Transverse colon (tissue), 4 donors: ENCODE results near the gene IFITM10. TPM values are rescaled to one million over a fixed set of nuclear protein-coding genes. Genes with fewer than 3 reads are reported as not detected.

Experiments
- DNase-seq: peaks from one replicate; pipeline ENCODE4 v3.0.0-alpha.2; 2019
- H3K27ac ChIP-seq, 4 donors: fragments of 200-600 bp; sonication (generic); 2 replicates each; pipeline ENCODE4 v1.5.1; 2016 to 2018; ENCODE audit warnings: inconsistent platforms in 4 of 4
- H3K27me3 ChIP-seq: fragments of 200-600 bp; sonication (generic); 2 replicates; pipeline ENCODE4 v1.5.1; 2017; ENCODE audit warnings: inconsistent platforms
- H3K36me3 ChIP-seq, 4 donors: fragments of 200-600 bp; sonication (generic); 2 replicates each; pipeline ENCODE4 v1.5.1; 2017 to 2019; ENCODE audit warnings: inconsistent platforms in 4 of 4
- H3K4me1 ChIP-seq, 4 donors: fragments of 200-600 bp; sonication (generic); 2 replicates each; pipeline ENCODE4 v1.5.1; 2017 to 2020; ENCODE audit warnings: inconsistent platforms in 4 of 4
- H3K4me3 ChIP-seq, 4 donors: fragments of 200-600 bp; sonication (generic); 1 replicate in 1 of 4; 2 replicates in 3 of 4; pipeline versions ENCODE4 v1.5.1 to v1.6.1; 2017 to 2019; ENCODE audit warnings: inconsistent platforms in 4 of 4
- H3K9me3 ChIP-seq, 2 donors: fragments of 200-600 bp; sonication (generic); 2 replicates each; pipeline ENCODE4 v1.5.1; 2017 to 2019; ENCODE audit warnings: inconsistent platforms in 2 of 2
- EP300 ChIP-seq: sonication (generic); formaldehyde crosslinking; IDR thresholded peaks from one replicate; pipeline ENCODE4 v1.6.1; 2017; ENCODE audit warnings: antibody characterized with exemption, low read depth
- POLR2A ChIP-seq: fragments of 450-650 bp; IDR thresholded peaks from one replicate; pipeline ENCODE4 v1.6.1; 2016; ENCODE audit warnings: antibody characterized with exemption, mild to moderate bottlenecking, moderate library complexity
- POLR2AphosphoS5 ChIP-seq, 3 donors: sonication (generic); formaldehyde crosslinking; IDR thresholded peaks; one replicate each; pipeline ENCODE4 v1.6.1; 2016; ENCODE audit warnings: antibody characterized with exemption in 3 of 3
- WGBS, 2 donors: methylation state at CpG; one replicate each; pipeline ENCODE4 v1.1.5; 2018; ENCODE audit warnings: low coverage in 1 of 2; 5-methylcytosine and 5-hydroxymethylcytosine counted together
- in situ Hi-C, 4 donors: fragments of 200-750 bp; cut with MboI; loops; one replicate each; pipeline versions ENCODE4 v1.15.0 to v1.15.1; 2017; ENCODE audit warnings: low sequenced_read_pairs in 3 of 4, low pct_ligation_motif_present in 1 of 4, low pct_unique_long_range_greater_than_20kb in 1 of 4
- intact Hi-C: fragments of 100-400 bp; cut with DNase I; formaldehyde crosslinking; loops from one replicate; pipeline ENCODE4 v1.15.1; 2023; ENCODE audit warnings: low total_unique reads
- total RNA-seq, 4 donors: library from RNA; depleted of rRNA; stranded (reverse); fragments of >200 nt; gene quantifications; one replicate each; pipeline ENCODE4 v1.1.0, GENCODE V29; 2016
- TF ChIP-seq, protein P1 (sequence below), 5 experiments: fragments of 200-600 bp in 3 of 5; fragments of 450-650 bp in 2 of 5; sonication (generic) in 3 of 5; IDR thresholded peaks; 1 replicate in 2 of 5; 2 replicates in 3 of 5; pipeline ENCODE4 v1.5.1; 2016 to 2017; ENCODE audit warnings: antibody characterized with exemption in 5 of 5, inconsistent platforms in 3 of 5, mild to moderate bottlenecking in 2 of 5, moderate library complexity in 1 of 5

Gene IFITM10
- total RNA-seq, 4 donors from 2014 or later, result 0.68 to 13.5 (median 1.3) TPM

DNA sequence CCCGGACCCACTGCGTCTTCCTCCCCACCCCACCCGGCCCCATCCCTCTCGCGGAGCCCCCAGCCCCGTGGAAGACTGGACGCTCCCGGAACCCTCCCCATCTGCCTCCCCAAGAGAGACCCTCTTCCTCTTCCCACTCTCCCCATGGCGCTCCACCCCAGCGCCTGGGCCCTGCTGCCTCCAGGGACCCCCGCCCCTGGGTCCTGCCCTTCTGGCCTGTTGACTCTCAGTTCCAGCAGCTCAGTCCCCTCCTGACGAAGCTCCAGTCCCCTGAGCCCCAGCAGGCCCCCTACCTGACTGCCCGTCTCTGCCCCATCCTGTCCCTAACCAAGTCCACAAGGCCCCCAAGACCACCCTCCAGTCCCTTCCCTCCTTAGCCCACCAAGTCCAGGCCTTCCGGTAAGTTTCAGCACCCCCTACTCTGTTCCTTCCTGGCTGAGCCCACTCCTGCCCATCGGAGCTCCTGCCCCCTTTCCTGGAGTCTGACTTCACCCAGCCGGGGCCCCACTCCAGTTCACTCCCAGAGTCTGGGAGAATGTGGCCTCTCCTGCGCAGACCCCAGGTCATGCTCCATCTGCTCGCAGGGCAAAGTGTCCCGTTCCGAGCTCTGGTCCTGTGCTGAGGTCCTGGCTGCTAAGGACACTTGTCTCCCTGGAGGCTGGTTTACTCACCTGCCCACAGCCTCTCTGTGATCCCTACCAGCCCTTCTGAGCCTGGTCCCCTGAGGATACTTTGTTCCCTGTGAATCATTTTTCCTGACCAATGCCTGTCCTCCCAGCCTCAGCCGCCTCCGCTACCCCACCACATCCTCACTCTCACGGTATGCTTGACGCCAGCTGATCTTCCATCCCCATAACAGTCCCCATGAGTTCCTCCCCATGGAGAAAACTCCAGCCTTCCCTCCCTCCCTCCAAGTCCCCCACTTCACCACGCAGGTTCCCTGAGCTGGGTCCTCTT is 722 bp downstream of the IFITM10 start:
- peak; percentile 11 for DNase-seq
- Histone ChIP-seq H3K36me3 (peaks cover 0 to 17% (median 7%) of the 10 kb centered on the region in 4 donors), H3K27ac (no peak overlapping the region), H3K9me3 (no peaks in the 10 kb centered on the region), H3K4me3 (peak overlapping the region in 2 of 4 donors; percentile 14 to 31), H3K4me1 (peaks cover 3 to 17% (median 8%) of the 10 kb centered on the region in 4 donors), H3K27me3 (peaks cover 27% of the 10 kb centered on the region)
- TF ChIP-seq, protein P1, sequence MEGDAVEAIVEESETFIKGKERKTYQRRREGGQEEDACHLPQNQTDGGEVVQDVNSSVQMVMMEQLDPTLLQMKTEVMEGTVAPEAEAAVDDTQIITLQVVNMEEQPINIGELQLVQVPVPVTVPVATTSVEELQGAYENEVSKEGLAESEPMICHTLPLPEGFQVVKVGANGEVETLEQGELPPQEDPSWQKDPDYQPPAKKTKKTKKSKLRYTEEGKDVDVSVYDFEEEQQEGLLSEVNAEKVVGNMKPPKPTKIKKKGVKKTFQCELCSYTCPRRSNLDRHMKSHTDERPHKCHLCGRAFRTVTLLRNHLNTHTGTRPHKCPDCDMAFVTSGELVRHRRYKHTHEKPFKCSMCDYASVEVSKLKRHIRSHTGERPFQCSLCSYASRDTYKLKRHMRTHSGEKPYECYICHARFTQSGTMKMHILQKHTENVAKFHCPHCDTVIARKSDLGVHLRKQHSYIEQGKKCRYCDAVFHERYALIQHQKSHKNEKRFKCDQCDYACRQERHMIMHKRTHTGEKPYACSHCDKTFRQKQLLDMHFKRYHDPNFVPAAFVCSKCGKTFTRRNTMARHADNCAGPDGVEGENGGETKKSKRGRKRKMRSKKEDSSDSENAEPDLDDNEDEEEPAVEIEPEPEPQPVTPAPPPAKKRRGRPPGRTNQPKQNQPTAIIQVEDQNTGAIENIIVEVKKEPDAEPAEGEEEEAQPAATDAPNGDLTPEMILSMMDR (IDR thresholded peaks at IDR 0.05), result no peak
- TF ChIP-seq POLR2A, result peak; percentile 33
- TF ChIP-seq EP300, result no peak
- TF ChIP-seq POLR2AphosphoS5 (IDR thresholded peaks at IDR 0.05), result peak in 1 of 3 donors; percentile 26
- intact Hi-C loops, result no loop called here
- in situ Hi-C loops, result no loop called here
- 33% methylated on average over 25 of the region's 25 CpGs; no CpG with 5 or more reads in 1 of the 2 donors for WGBS, 2 donors

DNA sequence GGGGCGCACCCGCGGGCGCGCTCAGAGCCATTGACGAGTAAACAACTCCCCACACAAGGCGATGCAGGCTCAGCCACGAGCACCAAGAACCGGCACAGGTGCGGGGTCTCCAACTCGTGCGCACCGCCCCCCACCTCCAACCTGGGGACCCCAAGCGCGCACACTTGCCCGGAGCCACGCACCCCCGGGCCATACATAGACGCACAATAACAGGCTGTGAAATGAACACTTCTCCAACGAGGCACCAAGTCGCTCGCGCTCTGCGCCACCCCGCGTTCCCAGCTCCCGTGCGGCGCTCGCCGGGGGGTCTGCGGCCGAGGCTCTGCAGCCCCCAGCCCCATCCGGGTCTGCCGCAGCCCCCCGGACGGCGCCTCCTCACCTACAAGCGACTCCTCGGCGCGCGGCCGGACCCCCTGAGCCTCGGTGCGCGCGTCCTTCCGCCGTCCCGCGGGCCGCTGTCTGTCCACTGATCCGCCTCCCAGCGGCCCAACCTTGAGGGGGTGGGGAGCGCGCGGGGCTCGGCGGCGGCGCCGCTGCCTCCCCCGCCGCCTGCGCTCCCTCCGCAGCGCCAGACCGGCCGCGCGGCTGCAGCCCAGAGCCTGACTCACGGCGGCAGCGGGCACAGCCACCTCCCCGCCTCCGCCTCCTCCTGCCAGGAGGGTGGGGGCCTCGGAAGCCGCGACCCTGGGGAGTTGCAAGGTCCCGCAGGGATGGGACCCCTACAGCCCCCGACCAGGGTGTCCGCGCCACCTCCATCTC is 1.6 kb downstream of the IFITM10 start:
- WGBS, 2 donors, result 11% methylated on average over 38 of the region's 84 CpGs; no CpG with 5 or more reads in 1 of the 2 donors
- intact Hi-C loops (no loop called here), in situ Hi-C loops (no loop called here)
- peaks cover 3 to 17% (median 8%) of the 10 kb centered on the region in 4 donors for H3K4me1 ChIP-seq
- no peak overlapping the region for H3K27ac ChIP-seq
- DNase-seq, result peak; percentile 9
- peaks cover 27% of the 10 kb centered on the region for H3K27me3 ChIP-seq
- peaks cover 0 to 12% (median 6%) of the 10 kb centered on the region in 4 donors for H3K36me3 ChIP-seq
- TF ChIP-seq POLR2A (no peak), POLR2AphosphoS5 (IDR thresholded peaks at IDR 0.05) (no peak), EP300 (no peak)
- TF ChIP-seq, protein P1 (IDR thresholded peaks at IDR 0.05), result no peak
- peak overlapping the region in 2 of 4 donors; percentile 14 to 31 for H3K4me3 ChIP-seq
- no peaks in the 10 kb centered on the region for H3K9me3 ChIP-seq

DNA sequence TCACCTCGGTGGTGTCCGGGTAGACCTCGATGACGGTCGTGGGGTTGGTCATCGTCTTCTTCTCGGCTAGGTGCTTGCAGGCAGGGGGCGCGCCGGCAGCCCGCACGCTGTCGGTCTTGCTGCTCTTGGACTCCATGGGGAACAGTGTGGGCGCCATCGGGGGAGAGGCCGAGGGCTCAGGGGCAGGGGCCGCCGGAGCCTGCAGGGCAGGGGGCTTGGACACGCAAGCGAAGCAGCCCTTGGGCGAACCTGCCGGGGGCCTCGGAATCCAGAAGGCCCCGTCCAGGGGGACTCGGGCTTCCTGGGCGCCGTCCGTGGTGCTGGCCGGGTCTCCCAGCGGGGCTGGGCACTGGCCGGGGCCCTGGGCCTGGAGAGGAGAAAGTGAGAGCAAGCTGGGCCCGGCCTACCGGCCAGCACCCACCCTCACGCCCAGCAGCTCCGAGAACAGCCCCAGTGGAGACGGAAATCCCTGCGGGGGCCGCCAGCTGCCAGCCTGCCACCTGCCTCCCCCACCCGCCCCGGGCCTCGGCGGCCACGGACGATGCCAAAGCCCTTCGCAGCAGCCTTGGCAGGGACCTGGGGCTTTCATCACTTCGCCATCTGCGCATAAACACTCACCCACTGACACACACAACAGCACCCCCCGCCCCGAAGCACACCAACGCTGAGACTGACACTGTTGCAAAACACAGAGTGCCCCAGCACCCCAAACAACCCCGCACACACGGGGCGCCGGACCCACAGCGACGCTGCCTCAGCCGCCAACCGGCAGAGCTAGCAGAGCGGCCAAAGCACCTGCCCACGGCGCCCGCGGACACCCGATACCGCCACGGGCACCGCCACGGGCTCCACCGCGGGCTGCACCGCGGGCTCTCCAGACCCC is 2.4 kb downstream of the IFITM10 start:
- in situ Hi-C loops, result no loop called here
- Histone ChIP-seq H3K9me3 (no peaks in the 10 kb centered on the region), H3K27me3 (peaks cover 27% of the 10 kb centered on the region), H3K4me1 (peaks cover 3 to 17% (median 8%) of the 10 kb centered on the region in 4 donors), H3K27ac (no peak overlapping the region), H3K36me3 (peaks cover 0 to 4% (median 2%) of the 10 kb centered on the region in 4 donors), H3K4me3 (peak overlapping the region in 1 of 4 donors; percentile 31)
- intact Hi-C loops, result no loop called here
- DNase-seq, result no peak
- no peak for TF ChIP-seq POLR2AphosphoS5 (IDR thresholded peaks at IDR 0.05)
- 57% methylated on average over 69 of the region's 72 CpGs; no CpG with 5 or more reads in 1 of the 2 donors for WGBS, 2 donors

DNA sequence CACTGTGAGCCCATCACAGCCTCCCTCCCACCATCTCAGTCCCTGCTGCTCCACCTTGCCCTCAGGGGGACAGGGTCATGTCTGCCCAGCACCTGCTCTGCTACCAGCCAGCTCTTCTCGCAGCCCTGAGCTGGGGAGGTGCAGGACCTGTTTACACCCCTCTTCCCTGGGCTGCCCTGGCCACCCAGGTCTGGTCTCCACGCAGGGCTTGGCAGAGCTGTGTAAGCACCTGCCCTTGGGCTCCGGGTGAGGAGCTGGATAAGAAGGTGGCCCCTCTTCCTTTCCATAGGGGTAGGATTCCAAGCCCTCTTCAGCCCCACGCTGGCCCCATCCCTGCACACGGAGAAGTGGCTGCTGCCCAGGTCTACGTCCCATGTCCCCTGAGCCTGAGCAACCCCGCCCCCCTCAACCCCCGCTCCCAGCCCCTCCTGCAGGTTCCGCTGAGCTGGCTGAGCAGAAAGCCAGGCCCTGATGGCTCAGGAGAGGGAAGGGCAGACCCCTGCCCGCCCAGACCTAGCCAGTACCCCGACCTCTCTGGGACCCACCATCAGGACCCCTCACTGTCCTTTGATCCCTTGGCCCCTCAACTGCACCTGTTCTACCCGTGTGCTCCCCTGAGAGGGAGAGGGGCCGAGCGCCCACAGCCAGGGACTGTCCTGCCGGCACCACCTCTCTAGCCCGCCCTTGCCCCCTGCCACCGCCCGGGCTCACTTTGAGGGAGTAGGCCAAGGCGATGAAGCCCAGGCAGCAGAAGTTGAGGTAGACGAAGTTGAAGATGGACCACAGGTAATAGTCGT is 3.2 kb downstream of the IFITM10 start:
- in situ Hi-C loops, result no loop called here

More for the DNA sequence above, 3.2 kb downstream of the IFITM10 start:
- Histone ChIP-seq H3K4me1 (peaks cover 3 to 17% (median 8%) of the 10 kb centered on the region in 4 donors), H3K9me3 (no peaks in the 10 kb centered on the region), H3K36me3 (no peaks in the 10 kb centered on the region), H3K4me3 (no peak overlapping the region), H3K27me3 (peaks cover 27% of the 10 kb centered on the region), H3K27ac (no peak overlapping the region)
- no peak for TF ChIP-seq EP300
- no peak for TF ChIP-seq POLR2AphosphoS5 (IDR thresholded peaks at IDR 0.05)
- TF ChIP-seq, protein P1 (IDR thresholded peaks at IDR 0.05), result no peak
- TF ChIP-seq POLR2A, result no peak
- WGBS, 2 donors, result 89% methylated on average over 16 of the region's 21 CpGs; no CpG with 5 or more reads in 1 of the 2 donors
- intact Hi-C loops, result no loop called here
- no peak for DNase-seq
